RWPE1 (cell line): ENCODE results near the gene HPS5.
A peak's percentile ranks its signal among the peaks of the same experiment; 100 is the strongest.
"Not testable (repeated sequence)": the region's sequence is repeated elsewhere in the genome, so short reads cannot be mapped to it uniquely, and the experiment has no call there.

ENCODE experiments used
- CTCF ChIA-PET: fragments of 350-600 bp; sonication (Branson Sonifier 250); formaldehyde crosslinking; extraction: SDS; loops from one replicate; lab custom pipeline; 2021; lab: Yijun Ruan, JAX
- POLR2A ChIA-PET: fragments of 400-600 bp; formaldehyde crosslinking; extraction: SDS; loops from one replicate; lab custom pipeline; 2020; ENCODE audit warnings: antibody characterized with exemption; ENCODE audit not compliant: low non-redundant PET; lab: Yijun Ruan, JAX
- DNase-seq: peaks from one replicate; pipeline ENCODE4 v3.0.0; 2012; ENCODE audit warnings: low spot score
- H3K27ac ChIP-seq: fragments of 450-650 bp; 2 replicates; pipeline ENCODE4 v1.5.1; 2017
- CTCF ChIP-seq: fragments of 450-650 bp; conservative IDR thresholded peaks from 2 replicates; pipeline ENCODE4 v1.5.1; 2017; ENCODE audit warnings: low read depth, mild to moderate bottlenecking

Gene HPS5

DNA sequence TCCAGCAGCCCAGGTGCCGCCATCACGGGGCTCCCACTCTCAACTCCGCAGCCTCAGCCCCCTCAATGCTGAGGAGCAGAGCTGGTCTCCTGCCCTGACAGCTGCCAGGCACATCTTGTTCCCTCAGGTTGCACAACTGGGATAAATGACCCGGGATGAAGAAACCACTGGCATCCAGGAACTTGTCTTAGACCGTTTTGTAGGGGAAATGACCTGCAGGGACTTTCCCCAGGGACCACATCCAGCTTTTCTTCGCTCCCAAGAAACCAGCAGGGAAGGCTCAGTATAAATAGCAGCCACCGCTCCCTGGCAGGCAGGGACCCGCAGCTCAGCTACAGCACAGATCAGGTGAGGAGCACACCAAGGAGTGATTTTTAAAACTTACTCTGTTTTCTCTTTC, 56.0 kb downstream of the HPS5 start, which contains the start of gene SAA1:
Gene SAA1 (plus strand): TSS at position 316 of the 400 bp plus-strand sequence. CDS start 624 bp downstream, outside the sequence.
- no peak for TF ChIP-seq CTCF
- POLR2A ChIA-PET: no interaction called here
- peak within 1 kb of the TSS; percentile 86 for H3K27ac ChIP-seq
- DNase-seq: no peak
- CTCF ChIA-PET: no interaction called here

- DNase-seq: no peak
- H3K27ac ChIP-seq: peak overlapping the region; percentile 86
- ChIA-PET POLR2A (no interaction called here), CTCF (no interaction called here)
- TF ChIP-seq CTCF: no peak
Measured at GRCh38 chr11:18264677-18265555, 57.0 kb downstream of the HPS5 start.

GRCh38 chr11:18264035-18264434, 57.9 kb downstream of the HPS5 start:
- DNase-seq: no peak

GRCh38 chr11:18262681-18263350, 59.1 kb downstream of the HPS5 start:
- DNase-seq, POLR2A ChIA-PET, H3K27ac ChIP-seq, CTCF ChIA-PET: not testable (repeated sequence)

More at GRCh38 chr11:18264035-18264434, 57.9 kb downstream of the HPS5 start:
- ChIA-PET POLR2A (no interaction called here), CTCF (no interaction called here)
- TF ChIP-seq CTCF: no peak
- H3K27ac ChIP-seq: no peak overlapping the region

GRCh38 chr11:18261721-18262120, 60.2 kb downstream of the HPS5 start:
- no peak for TF ChIP-seq CTCF
- POLR2A ChIA-PET: no interaction called here
- DNase-seq: no peak
- CTCF ChIA-PET: no interaction called here
- no peak overlapping the region for H3K27ac ChIP-seq

DNA sequence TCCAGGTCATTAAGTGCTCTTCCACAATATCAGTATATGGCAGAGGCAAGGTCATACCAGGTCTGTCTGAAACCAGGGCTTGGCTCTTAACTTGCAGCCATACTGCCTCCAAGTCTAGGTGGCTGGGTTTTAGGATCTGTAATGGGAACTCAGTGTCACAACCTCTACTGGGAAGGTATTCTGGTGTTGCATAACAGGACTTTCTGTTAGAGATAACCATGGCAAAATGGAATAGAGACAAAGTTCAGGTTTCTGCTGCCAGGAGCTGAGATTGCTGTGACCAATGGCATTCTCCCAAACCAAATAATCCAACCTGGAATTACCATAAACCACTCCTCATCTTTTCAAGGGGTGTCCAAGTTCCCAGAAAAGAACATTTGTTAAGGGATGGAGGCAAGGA, 62.7 kb downstream of the HPS5 start:
- CTCF ChIA-PET: no interaction called here
- no peak overlapping the region for H3K27ac ChIP-seq
- DNase-seq: no peak
- TF ChIP-seq CTCF: no peak
- POLR2A ChIA-PET: no interaction called here
